MM.1S (cell line): ENCODE data around the gene PRR23E.

Experiments
- DNase-seq: peaks from one replicate; pipeline ENCODE4 v3.0.0-alpha.2; 2015
- H2AFZ ChIP-seq: fragments of 300-600 bp; sonication (generic); 2 replicates; pipeline ENCODE4 v1.6.0; 2016; ENCODE audit warnings: antibody characterized with exemption, low read length
- H3F3A ChIP-seq: fragments of 300-600 bp; sonication (generic); 2 replicates; pipeline ENCODE4 v1.6.1; 2016; ENCODE audit warnings: mild to moderate bottlenecking, antibody characterized with exemption, low read length, moderate library complexity, mixed read lengths; ENCODE audit not compliant: insufficient read depth
- H3K27ac ChIP-seq: fragments of 300-600 bp; sonication (generic); 2 replicates; pipeline ENCODE4 v1.5.1; 2016; ENCODE audit warnings: mild to moderate bottlenecking, low read length
- H3K27me3 ChIP-seq: fragments of 300-600 bp; sonication (generic); replicated peaks from 2 replicates; pipeline ENCODE4 v1.6.0; 2016; ENCODE audit warnings: low read length; ENCODE audit not compliant: insufficient read depth
- H3K36me3 ChIP-seq: fragments of 300-600 bp; sonication (generic); replicated peaks from 2 replicates; pipeline ENCODE4 v1.6.1; 2016; ENCODE audit warnings: mild to moderate bottlenecking, low read length, mixed read lengths; ENCODE audit not compliant: insufficient read depth
- H3K4me1 ChIP-seq: fragments of 300-600 bp; sonication (generic); 2 replicates; pipeline ENCODE4 v1.6.1; 2016; ENCODE audit warnings: low read length, mixed read lengths
- H3K4me2 ChIP-seq: fragments of 300-600 bp; sonication (generic); 2 replicates; pipeline ENCODE4 v1.6.0; 2016; ENCODE audit warnings: low read depth, low read length
- H3K4me3 ChIP-seq: fragments of 300-600 bp; sonication (generic); 2 replicates; pipeline ENCODE4 v1.5.1; 2016; ENCODE audit warnings: low read length, mixed read lengths
- H3K79me2 ChIP-seq: fragments of 300-600 bp; sonication (generic); 2 replicates; pipeline ENCODE4 v1.6.1; 2016; ENCODE audit warnings: mixed run types, low read length, mixed read lengths
- H3K9ac ChIP-seq: fragments of 300-600 bp; sonication (generic); 2 replicates; pipeline ENCODE4 v1.6.1; 2016; ENCODE audit warnings: low read length, mixed read lengths
- H3K9me2 ChIP-seq: fragments of 300-600 bp; sonication (generic); replicated peaks from 2 replicates; pipeline ENCODE4 v1.6.1; 2016; ENCODE audit warnings: mild to moderate bottlenecking, low read length, mixed read lengths; ENCODE audit not compliant: insufficient read depth
- H3K9me3 ChIP-seq: fragments of 300-600 bp; sonication (generic); replicated peaks from 2 replicates; pipeline ENCODE4 v1.6.1; 2016; ENCODE audit warnings: mild to moderate bottlenecking, low read length, mixed read lengths; ENCODE audit not compliant: insufficient read depth
- H4K20me1 ChIP-seq: fragments of 300-600 bp; sonication (generic); 2 replicates; pipeline ENCODE4 v1.6.1; 2016; ENCODE audit warnings: mild to moderate bottlenecking, low read length, moderate library complexity, mixed read lengths; ENCODE audit not compliant: insufficient read depth
- CTCF ChIP-seq: fragments of 300-600 bp; sonication (generic); IDR thresholded peaks from 2 replicates; pipeline ENCODE4 v1.5.1; 2016; ENCODE audit warnings: antibody characterized with exemption, low read length, mixed read lengths
- EZH2 ChIP-seq: fragments of 300-600 bp; sonication (generic); optimal IDR thresholded peaks from 2 replicates; pipeline ENCODE3; 2017; ENCODE audit warnings: low read depth, mild to moderate bottlenecking, antibody characterized with exemption, low read length, mixed read lengths
- EZH2phosphoT487 ChIP-seq: fragments of 300-600 bp; sonication (generic); IDR thresholded peaks from 2 replicates; pipeline ENCODE4 v1.6.1; 2018; ENCODE audit warnings: antibody characterized with exemption, low read length

PRR23E gene

DNA sequence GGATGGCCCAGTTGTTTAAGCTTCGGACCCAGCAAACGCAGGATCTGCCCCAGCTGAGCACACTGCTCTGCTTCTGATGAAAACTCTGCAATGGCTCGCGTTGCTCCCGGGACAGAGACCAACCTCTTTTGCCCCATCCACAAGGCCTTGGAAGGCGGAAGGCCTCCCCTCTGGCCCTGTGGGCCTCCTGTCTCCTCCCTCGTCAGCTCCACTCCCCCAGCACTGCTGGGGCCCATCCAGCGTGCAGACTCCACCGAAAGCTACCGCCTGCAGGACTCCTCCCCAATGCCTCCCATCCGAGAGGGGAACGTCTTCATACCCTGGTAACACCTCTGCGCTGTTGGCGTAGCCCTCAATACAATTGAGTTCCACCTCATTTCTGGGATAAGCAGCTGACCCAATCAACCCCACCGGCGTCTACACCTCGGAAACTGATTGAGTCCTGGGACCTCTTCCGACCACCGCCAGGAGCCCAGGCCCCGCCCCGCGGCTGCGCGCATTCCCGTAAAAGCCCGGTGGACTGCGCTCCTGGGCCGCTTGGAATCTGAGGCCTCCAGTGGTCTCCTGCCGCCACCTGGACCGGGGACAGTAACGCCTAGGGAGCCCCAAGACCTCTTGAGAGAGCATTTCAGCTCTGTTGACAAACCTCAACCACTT, at the start of gene PRR23E:
TSS of gene PRR23E (plus strand) at position 556 of the 657 bp plus-strand sequence. CDS start 3,555 bp downstream, outside the sequence.
- no peak for DNase-seq
- H4K20me1 ChIP-seq, result no peaks in the 10 kb centered on the region

DNA sequence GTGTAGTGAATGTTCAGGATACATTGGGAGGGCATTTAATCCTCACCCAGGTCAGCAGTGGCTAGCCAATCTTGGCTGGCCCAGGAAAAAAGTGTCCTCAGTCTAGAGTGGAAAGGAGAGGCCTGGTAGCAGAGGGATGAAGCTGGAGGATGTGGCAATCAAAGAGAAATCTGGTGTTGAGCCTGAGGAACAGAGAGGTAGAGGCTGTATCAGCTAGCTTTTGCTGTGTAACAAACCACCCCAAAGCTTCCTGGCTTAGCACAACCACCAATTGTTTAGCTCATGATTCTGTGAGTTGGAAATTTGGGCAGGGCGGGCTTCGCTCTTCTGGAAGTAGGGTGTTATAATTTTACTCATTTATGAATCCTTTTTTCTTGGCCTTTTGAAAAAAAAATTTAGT, 49.8 kb upstream of the PRR23E start:
- H3K4me1 ChIP-seq, result no peaks in the 10 kb centered on the region
- no peaks in the 10 kb centered on the region for H3F3A ChIP-seq
- no peaks in the 10 kb centered on the region for H3K9me2 ChIP-seq
- no peak for DNase-seq
- TF ChIP-seq CTCF, result no peak
- TF ChIP-seq EZH2, result no peak
- TF ChIP-seq EZH2phosphoT487, result no peak
- H3K4me3 ChIP-seq, result no peak overlapping the region
- H3K9me3 ChIP-seq, result no peaks in the 10 kb centered on the region
- H3K79me2 ChIP-seq, result no peaks in the 10 kb centered on the region
- H4K20me1 ChIP-seq, result no peaks in the 10 kb centered on the region
- H3K9ac ChIP-seq, result no peak overlapping the region
- H3K4me2 ChIP-seq, result no peak overlapping the region
- no peak overlapping the region for H3K27ac ChIP-seq
- no peak overlapping the region for H2AFZ ChIP-seq
- H3K36me3 ChIP-seq, result no peaks in the 10 kb centered on the region
- peaks cover 9% of the 10 kb centered on the region; the same call in 1 of the 2 replicates for H3K27me3 ChIP-seq

More for the DNA sequence above, at the start of gene PRR23E:
- Histone ChIP-seq H3K4me2 (no peak within 1 kb of the TSS), H3K9me3 (no peaks in the 10 kb centered on the region), H3K9me2 (no peaks in the 10 kb centered on the region), H3K4me3 (no peak within 1 kb of the TSS), H3K79me2 (no peaks in the 10 kb centered on the region), H3K4me1 (no peaks in the 10 kb centered on the region), H2AFZ (no peak within 1 kb of the TSS), H3K9ac (no peak within 1 kb of the TSS), H3F3A (no peaks in the 10 kb centered on the region), H3K27ac (no peak within 1 kb of the TSS), H3K27me3 (no peaks in the 10 kb centered on the region), H3K36me3 (no peaks in the 10 kb centered on the region)
- TF ChIP-seq CTCF (no peak), EZH2 (no peak), EZH2phosphoT487 (no peak)

DNA sequence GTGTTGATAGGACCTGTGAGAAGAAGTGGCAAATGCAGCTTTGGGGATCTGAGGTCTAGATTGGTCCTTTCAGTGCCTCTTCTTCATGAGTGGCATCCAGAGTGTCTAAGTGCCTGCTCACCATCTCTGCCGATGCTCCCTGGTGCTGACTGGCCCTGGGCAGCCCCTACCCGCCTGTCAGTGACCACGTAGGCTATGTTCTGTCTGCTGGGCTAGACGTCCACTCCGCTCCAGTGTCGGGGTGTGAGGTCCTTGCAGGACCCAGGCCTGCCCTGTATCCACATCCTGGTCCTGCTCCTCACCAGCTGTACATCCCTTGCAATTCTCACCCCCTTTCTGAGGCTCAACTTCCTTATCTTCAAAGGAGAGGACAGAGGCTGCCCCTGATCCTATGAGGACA, 48.3 kb upstream of the PRR23E start:
- no peak overlapping the region for H2AFZ ChIP-seq
- no peaks in the 10 kb centered on the region for H3K9me3 ChIP-seq
- no peaks in the 10 kb centered on the region for H3F3A ChIP-seq
- H3K9ac ChIP-seq, result no peak overlapping the region
- no peaks in the 10 kb centered on the region for H3K79me2 ChIP-seq
- H3K4me2 ChIP-seq, result no peak overlapping the region
- no peak for DNase-seq
- TF ChIP-seq EZH2phosphoT487, result no peak
- no peak for TF ChIP-seq CTCF
- no peak for TF ChIP-seq EZH2
- no peak overlapping the region for H3K27ac ChIP-seq
- no peaks in the 10 kb centered on the region for H3K36me3 ChIP-seq
- no peaks in the 10 kb centered on the region for H4K20me1 ChIP-seq
- H3K4me1 ChIP-seq, result no peaks in the 10 kb centered on the region
- no peak overlapping the region for H3K4me3 ChIP-seq
- no peaks in the 10 kb centered on the region for H3K9me2 ChIP-seq
- H3K27me3 ChIP-seq, result peaks cover 9% of the 10 kb centered on the region; the same call in 1 of the 2 replicates
